Esophagus muscularis mucosa (tissue), 4 donors: ENCODE results near the gene RHOXF2.

ENCODE experiments used
- CTCF ChIP-seq, 3 experiments: fragments of 200-600 bp in 2 of 3; fragments of 450-650 bp in 1 of 3; sonication (generic) in 2 of 3; IDR thresholded peaks; one replicate each; pipeline ENCODE4 v1.5.1; 2017 to 2019; ENCODE audit warnings: antibody characterized with exemption in 3 of 3, mild to moderate bottlenecking in 2 of 3, moderate library complexity in 1 of 3
- EP300 ChIP-seq: sonication (generic); formaldehyde crosslinking; IDR thresholded peaks from one replicate; pipeline ENCODE4 v1.6.1; 2017; ENCODE audit warnings: antibody characterized with exemption
- POLR2A ChIP-seq: fragments of 450-650 bp; IDR thresholded peaks from one replicate; pipeline ENCODE4 v1.6.1; 2017; ENCODE audit warnings: antibody characterized with exemption, moderate library complexity, mild to moderate bottlenecking, low read depth
- POLR2AphosphoS5 ChIP-seq, 2 donors: sonication (generic); formaldehyde crosslinking; IDR thresholded peaks; one replicate each; pipeline ENCODE4 v1.6.1; 2017; ENCODE audit warnings: antibody characterized with exemption in 2 of 2

GRCh38 chrX:120145295-120145925, 13.0 kb upstream of the RHOXF2 start:
- TF ChIP-seq EP300 (no peak), CTCF (IDR thresholded peaks at IDR 0.05) (no peak), POLR2AphosphoS5 (IDR thresholded peaks at IDR 0.05) (no peak), POLR2A (no peak)
